OCI-LY7 (cell line): ENCODE measurements around the gene CCL21.

ENCODE experiments used
- CTCF ChIP-seq: fragments of 200-600 bp; sonication (generic); conservative IDR thresholded peaks from 2 replicates; pipeline ENCODE4 v1.5.1; 2014; ENCODE audit warnings: mild to moderate bottlenecking, antibody characterized with exemption, low read length, moderate library complexity, mixed read lengths
- EZH2phosphoT487 ChIP-seq: fragments of 200-600 bp; sonication (generic); IDR thresholded peaks from 2 replicates; pipeline ENCODE4 v1.6.1; 2018; ENCODE audit warnings: low read depth, borderline replicate concordance, mild to moderate bottlenecking, mixed run types, antibody characterized with exemption, low read length, moderate library complexity, mixed read lengths

GRCh38 chr9:34715639-34716215 lies 5.8 kb upstream of the CCL21 start:
- TF ChIP-seq CTCF (no peak), EZH2phosphoT487 (no peak)
